Ovary (tissue), 9 donors: ENCODE results near the gene APOD. TPM values are rescaled to one million over a fixed set of nuclear protein-coding genes. Genes with fewer than 3 reads are reported as not detected.

Experiments used
- DNase-seq, 5 donors: peaks; one replicate each; pipeline ENCODE4 v3.0.0-alpha.2; 2019 to 2020
- H3K27ac ChIP-seq, 2 donors: fragments of 200-600 bp; one replicate each; pipeline versions ENCODE4 v1.5.1 to v1.8.0; 2019 to 2022
- H3K27me3 ChIP-seq: fragments of 200-600 bp; one replicate; pipeline ENCODE4 v1.8.0; 2022
- H3K36me3 ChIP-seq: fragments of 200-600 bp; sonication (generic); one replicate; pipeline ENCODE4 v1.5.1; 2019
- H3K4me1 ChIP-seq: one replicate; pipeline ENCODE4 v1.8.1; 2013; ENCODE audit warnings: mild to moderate bottlenecking, moderate library complexity; ENCODE audit not compliant: insufficient read depth
- H3K4me3 ChIP-seq: fragments of 200-600 bp; sonication (generic); one replicate; pipeline ENCODE4 v1.5.1; 2017
- H3K9me3 ChIP-seq, 2 donors: fragments of 200-600 bp in 1 of 2; sonication (generic) in 1 of 2; one replicate each; pipeline versions ENCODE4 v1.5.1 to v1.8.1; 2013 to 2019; ENCODE audit warnings: mild to moderate bottlenecking in 1 of 2, moderate library complexity in 1 of 2
- EP300 ChIP-seq: sonication (generic); formaldehyde crosslinking; IDR thresholded peaks from one replicate; pipeline ENCODE4 v1.6.1; 2017; ENCODE audit warnings: antibody characterized with exemption
- POLR2A ChIP-seq: fragments of 450-650 bp; IDR thresholded peaks from one replicate; pipeline ENCODE4 v1.6.1; 2017; ENCODE audit warnings: antibody characterized with exemption, mild to moderate bottlenecking, moderate library complexity
- WGBS, 3 donors: extraction: QIAGEN DNeasy Blood & Tissue Kit in 1 of 3; methylation state at CpG; one replicate each; pipeline versions ENCODE4 v1.1.5 to v1.1.7; 2013 to 2017; 5-methylcytosine and 5-hydroxymethylcytosine counted together
- intact Hi-C, 4 donors: fragments of 100-400 bp; cut with DNase I; formaldehyde crosslinking; loops; one replicate each; pipeline versions ENCODE4 v1.11.0 to v1.15.1; 2022 to 2023
- polyA plus RNA-seq, 2 donors: library from polyadenylated mRNA; stranded (reverse); fragments of 200-250 nt in 1 of 2; fragments of 350-450 nt in 1 of 2; fragmentation: Illumina TruSeq in 1 of 2; extraction: RNeasy Lipid Tissue Mini Kit (QIAGEN cat#74804) in 1 of 2; gene quantifications; one replicate each; pipeline ENCODE4 v1.2.3, GENCODE V29; 2013 to 2014
- total RNA-seq, 7 donors: library from RNA; depleted of rRNA in 2 of 7; stranded (reverse); fragments of >200 nt in 2 of 7; fragmentation: NEBNext Ultra II Directional in 3 of 7; extraction: Animal tissue kit (Norgen Biotek cat#: 25700) in 3 of 7; gene quantifications; one replicate each; pipeline versions ENCODE4 v1.1.0 to v1.2.4, GENCODE V29; 2016 to 2023
- TF ChIP-seq, protein P1 (sequence below), 3 donors: fragments of 450-650 bp in 2 of 3; fragments of 200-600 bp in 1 of 3; IDR thresholded peaks; one replicate each; pipeline versions ENCODE4 v1.5.1 to v1.8.0; 2016 to 2022; ENCODE audit warnings: antibody characterized with exemption in 3 of 3, mild to moderate bottlenecking in 1 of 3
- donor health status: DM: no; HTN: no; CAD: no; lungs with moderate emphysema.
- donor health status: DM: no; HTN: no; CAD: no.
- donor health status: Bipolar disorder and iron deficiency.
- donor health status: DM: yes; HTN: yes; CAD: no.
- donor health status: DM: no; HTN: no; CAD: no.
- donor health status: DM: yes; HTN: yes; CAD: no.

The APOD gene
- total and polyA plus RNA-seq, 9 donors: 38.0 to 748 (median 101) TPM

GRCh38 chr3:195571361-195571760 is 12.4 kb downstream of the APOD start:
- TF ChIP-seq POLR2A (no peak), EP300 (no peak)
- TF ChIP-seq, protein P1, sequence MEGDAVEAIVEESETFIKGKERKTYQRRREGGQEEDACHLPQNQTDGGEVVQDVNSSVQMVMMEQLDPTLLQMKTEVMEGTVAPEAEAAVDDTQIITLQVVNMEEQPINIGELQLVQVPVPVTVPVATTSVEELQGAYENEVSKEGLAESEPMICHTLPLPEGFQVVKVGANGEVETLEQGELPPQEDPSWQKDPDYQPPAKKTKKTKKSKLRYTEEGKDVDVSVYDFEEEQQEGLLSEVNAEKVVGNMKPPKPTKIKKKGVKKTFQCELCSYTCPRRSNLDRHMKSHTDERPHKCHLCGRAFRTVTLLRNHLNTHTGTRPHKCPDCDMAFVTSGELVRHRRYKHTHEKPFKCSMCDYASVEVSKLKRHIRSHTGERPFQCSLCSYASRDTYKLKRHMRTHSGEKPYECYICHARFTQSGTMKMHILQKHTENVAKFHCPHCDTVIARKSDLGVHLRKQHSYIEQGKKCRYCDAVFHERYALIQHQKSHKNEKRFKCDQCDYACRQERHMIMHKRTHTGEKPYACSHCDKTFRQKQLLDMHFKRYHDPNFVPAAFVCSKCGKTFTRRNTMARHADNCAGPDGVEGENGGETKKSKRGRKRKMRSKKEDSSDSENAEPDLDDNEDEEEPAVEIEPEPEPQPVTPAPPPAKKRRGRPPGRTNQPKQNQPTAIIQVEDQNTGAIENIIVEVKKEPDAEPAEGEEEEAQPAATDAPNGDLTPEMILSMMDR (IDR thresholded peaks at IDR 0.05): no peak
- Histone ChIP-seq H3K36me3 (no peaks in the 10 kb centered on the region), H3K9me3 (no peaks in the 10 kb centered on the region), H3K4me3 (no peak overlapping the region), H3K27ac (no peak overlapping the region), H3K4me1 (no peaks in the 10 kb centered on the region), H3K27me3 (no peaks in the 10 kb centered on the region)
- intact Hi-C loops: loop anchor here in 1 of 4 donors (5.0 kb wide), 1 partner anchor 1971 kb away; no protein-coding TSS in a partner anchor
- DNase-seq: no peak
- 75 to 81% (median 78%) methylated on average over 6 of the region's 6 CpGs for WGBS, 3 donors

GRCh38 chr3:195570912-195571311 is 12.8 kb downstream of the APOD start:
- no peaks in the 10 kb centered on the region for H3K9me3 ChIP-seq
- no peak for TF ChIP-seq POLR2A
- TF ChIP-seq EP300: no peak
- TF ChIP-seq, protein P1 (IDR thresholded peaks at IDR 0.05): no peak
- no peaks in the 10 kb centered on the region for H3K4me1 ChIP-seq
- 84 to 89% (median 86%) methylated on average over 9 of the region's 9 CpGs for WGBS, 3 donors
- H3K36me3 ChIP-seq: no peaks in the 10 kb centered on the region
- DNase-seq: no peak
- no peaks in the 10 kb centered on the region for H3K27me3 ChIP-seq
- no peak overlapping the region for H3K27ac ChIP-seq
- intact Hi-C loops: loop anchor here in 1 of 4 donors (5.0 kb wide), 1 partner anchor 1971 kb away; no protein-coding TSS in a partner anchor
- H3K4me3 ChIP-seq: no peak overlapping the region

DNA sequence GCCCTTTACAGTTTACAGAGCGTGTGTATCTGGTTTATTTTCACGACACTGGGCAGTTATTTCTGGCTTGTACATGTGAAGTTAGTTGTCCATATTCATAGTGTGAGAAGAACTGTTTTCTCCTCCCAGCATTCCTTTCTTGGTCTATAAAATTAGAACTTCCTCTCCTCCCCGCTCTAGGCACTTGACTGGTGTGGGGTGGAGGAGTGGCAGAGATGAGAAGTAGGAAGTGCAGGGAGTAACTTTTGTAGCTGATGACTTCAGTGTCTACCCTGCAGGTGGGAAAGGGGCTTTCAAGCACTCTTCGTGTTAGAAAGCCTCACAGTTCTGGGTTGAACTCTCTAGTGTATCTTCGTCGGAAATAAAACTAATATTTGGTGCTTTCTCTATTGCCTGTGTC is 13.4 kb downstream of the APOD start:
- Histone ChIP-seq H3K4me3 (no peak overlapping the region), H3K4me1 (no peaks in the 10 kb centered on the region), H3K27ac (no peak overlapping the region), H3K9me3 (no peaks in the 10 kb centered on the region), H3K27me3 (no peaks in the 10 kb centered on the region), H3K36me3 (no peaks in the 10 kb centered on the region)
- TF ChIP-seq, protein P1 (IDR thresholded peaks at IDR 0.05): no peak
- TF ChIP-seq EP300 (no peak), POLR2A (no peak)
- intact Hi-C loops: loop anchor here in 1 of 4 donors (5.0 kb wide), 1 partner anchor 1972 kb away; no protein-coding TSS in a partner anchor
- no peak for DNase-seq
- WGBS, 3 donors: 83 to 85% (median 84%) methylated on average over 6 of the region's 6 CpGs

DNA sequence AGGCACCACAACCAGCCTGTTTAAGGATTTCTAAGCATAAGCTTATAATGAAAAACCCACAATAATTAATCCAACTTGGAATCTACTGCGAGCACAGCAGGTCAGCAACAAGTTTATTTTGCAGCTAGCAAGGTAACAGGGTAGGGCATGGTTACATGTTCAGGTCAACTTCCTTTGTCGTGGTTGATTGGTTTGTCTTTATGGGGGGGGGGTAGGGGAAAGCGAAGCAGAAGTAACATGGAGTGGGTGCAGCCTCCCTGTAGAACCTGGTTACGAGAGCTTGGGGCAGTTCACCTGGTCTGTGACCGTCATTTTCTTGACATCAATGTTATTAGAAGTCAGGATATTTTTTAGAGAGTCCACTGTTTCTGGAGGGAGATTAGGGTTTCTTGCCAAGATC is 15.1 kb downstream of the APOD start:
- intact Hi-C loops: loop anchor here in 1 of 4 donors (2.0 kb wide), 1 partner anchor 24 kb away; no protein-coding TSS in a partner anchor
- no peaks in the 10 kb centered on the region for H3K4me1 ChIP-seq
- no peak for TF ChIP-seq EP300
- TF ChIP-seq POLR2A: no peak
- TF ChIP-seq, protein P1 (IDR thresholded peaks at IDR 0.05): no peak
- DNase-seq: no peak
- H3K9me3 ChIP-seq: no peaks in the 10 kb centered on the region
- H3K4me3 ChIP-seq: no peak overlapping the region
- no peaks in the 10 kb centered on the region for H3K36me3 ChIP-seq
- WGBS, 3 donors: 86 to 88% (median 86%) methylated on average over 5 of the region's 5 CpGs
- H3K27ac ChIP-seq: no peak overlapping the region
- no peaks in the 10 kb centered on the region for H3K27me3 ChIP-seq
